SK-N-SH treated with all-trans-retinoic acid at 6 μM for 48 hours (cell line): ENCODE data around the gene SUSD5.

Experiments used
- ATAC-seq: fragments of 200-7000 bp; cut with Tn5 transposase; 3 replicates; pipeline ENCODE4 v1.9.1; 2020; ENCODE audit warnings: mild to moderate bottlenecking, moderate library complexity
- ARNTL ChIP-seq: fragments of 450-650 bp; formaldehyde crosslinking; IDR thresholded peaks from 2 replicates; pipeline ENCODE4 v1.5.0; 2020; ENCODE audit warnings: low read depth, mild to moderate bottlenecking, moderate library complexity, borderline replicate concordance
- BACH2 ChIP-seq: fragments of 250-450 bp; sonication (Bioruptor Pico); IDR thresholded peaks from 2 replicates; pipeline ENCODE4 v1.9.0; 2021; ENCODE audit warnings: mild to moderate bottlenecking, borderline replicate concordance
- CREB5 ChIP-seq: fragments of 250-450 bp; sonication (Bioruptor Pico); IDR thresholded peaks from 2 replicates; pipeline ENCODE4 v1.5.1; 2020; ENCODE audit warnings: low read depth, mild to moderate bottlenecking, moderate library complexity
- CSDC2 ChIP-seq: fragments of 250-450 bp; sonication (Bioruptor Pico); IDR thresholded peaks from 2 replicates; pipeline ENCODE4 v1.5.0; 2020; ENCODE audit warnings: mild to moderate bottlenecking, moderate library complexity
- CSRNP3 ChIP-seq: fragments of 250-450 bp; sonication (Bioruptor Pico); IDR thresholded peaks from 2 replicates; pipeline ENCODE4 v1.5.1; 2021; ENCODE audit warnings: mild to moderate bottlenecking, moderate library complexity
- ESRRG ChIP-seq: fragments of 250-450 bp; sonication (Bioruptor Pico); IDR thresholded peaks from 2 replicates; pipeline ENCODE4 v1.6.1; 2021; ENCODE audit warnings: mild to moderate bottlenecking
- GLIS3 ChIP-seq: fragments of 250-450 bp; sonication (Bioruptor Pico); IDR thresholded peaks from 2 replicates; pipeline ENCODE4 v1.5.0; 2020; ENCODE audit warnings: mild to moderate bottlenecking, moderate library complexity
- ISL1 ChIP-seq: fragments of 250-450 bp; sonication (Bioruptor Pico); IDR thresholded peaks from 2 replicates; pipeline ENCODE4 v2.1.2; 2022; ENCODE audit warnings: mild to moderate bottlenecking, moderate library complexity
- OSR1 ChIP-seq: fragments of 250-450 bp; sonication (Bioruptor Pico); IDR thresholded peaks from 2 replicates; pipeline ENCODE4 v1.8.0; 2022; ENCODE audit warnings: moderate library complexity, mild to moderate bottlenecking, inconsistent platforms
- PATZ1 ChIP-seq: fragments of 250-450 bp; sonication (Bioruptor Pico); IDR thresholded peaks from 2 replicates; pipeline ENCODE4 v1.8.0; 2020; ENCODE audit warnings: mild to moderate bottlenecking, moderate library complexity, borderline replicate concordance
- POU6F1 ChIP-seq: fragments of 250-450 bp; sonication (Bioruptor Pico); IDR thresholded peaks from 2 replicates; pipeline ENCODE4 v1.8.0; 2021; ENCODE audit warnings: low read depth, mild to moderate bottlenecking, moderate library complexity, borderline replicate concordance
- PPARA ChIP-seq: fragments of 250-450 bp; sonication (Bioruptor Pico); IDR thresholded peaks from 2 replicates; pipeline ENCODE4 v1.5.0; 2020; ENCODE audit warnings: mild to moderate bottlenecking, borderline replicate concordance
- RARB ChIP-seq: fragments of 250-450 bp; sonication (Bioruptor Pico); IDR thresholded peaks from 2 replicates; pipeline ENCODE4 v1.8.0; 2021; ENCODE audit warnings: mild to moderate bottlenecking, moderate library complexity
- SNAI2 ChIP-seq: fragments of 250-450 bp; sonication (Bioruptor Pico); IDR thresholded peaks from 2 replicates; pipeline ENCODE4 v1.5.0; 2020; ENCODE audit warnings: mild to moderate bottlenecking, moderate library complexity
- TCF4 ChIP-seq: fragments of 250-450 bp; sonication (Bioruptor Pico); IDR thresholded peaks from 2 replicates; pipeline ENCODE4 v1.8.0; 2021; ENCODE audit warnings: mild to moderate bottlenecking, moderate library complexity, borderline replicate concordance
- TOX ChIP-seq: fragments of 250-450 bp; sonication (Bioruptor Pico); IDR thresholded peaks from 2 replicates; pipeline ENCODE4 v1.8.0; 2021; ENCODE audit warnings: mild to moderate bottlenecking, moderate library complexity, borderline replicate concordance
- TSHZ2 ChIP-seq: fragments of 250-450 bp; sonication (Bioruptor Pico); IDR thresholded peaks from 2 replicates; pipeline ENCODE4 v1.5.0; 2020; ENCODE audit warnings: mild to moderate bottlenecking, moderate library complexity
- ZC3H10 ChIP-seq: fragments of 250-450 bp; sonication (Bioruptor Pico); IDR thresholded peaks from 2 replicates; pipeline ENCODE4 v1.5.1; 2021; ENCODE audit warnings: mild to moderate bottlenecking, moderate library complexity
- ZFP3 ChIP-seq: fragments of 250-450 bp; sonication (Bioruptor Pico); IDR thresholded peaks from 2 replicates; pipeline ENCODE4 v1.5.0; 2020; ENCODE audit warnings: mild to moderate bottlenecking, moderate library complexity
- ZFP30 ChIP-seq: fragments of 450-650 bp; formaldehyde crosslinking; IDR thresholded peaks from 2 replicates; pipeline ENCODE4 v1.5.0; 2022; ENCODE audit warnings: mild to moderate bottlenecking, moderate library complexity
- ZNF565 ChIP-seq: fragments of 450-650 bp; formaldehyde crosslinking; conservative IDR thresholded peaks from 2 replicates; pipeline ENCODE4 v1.5.0; 2020; ENCODE audit warnings: low read depth, mild to moderate bottlenecking, moderate library complexity
- ZNF70 ChIP-seq: fragments of 450-650 bp; formaldehyde crosslinking; IDR thresholded peaks from 2 replicates; pipeline ENCODE4 v1.5.0; 2020; ENCODE audit warnings: mild to moderate bottlenecking, moderate library complexity
- ZNF8 ChIP-seq: fragments of 450-650 bp; formaldehyde crosslinking; IDR thresholded peaks from 2 replicates; pipeline ENCODE4 v1.5.0; 2020; ENCODE audit warnings: mild to moderate bottlenecking, moderate library complexity

SUSD5 gene

GRCh38 chr3:33173103-33173502, 45.5 kb downstream of the SUSD5 start:
- TF ChIP-seq ZFP3 (CRISPR knock-in tag) (no peak), CSDC2 (CRISPR knock-in tag) (no peak), PATZ1 (CRISPR knock-in tag) (no peak)

GRCh38 chr3:33171580-33171979, 47.0 kb downstream of the SUSD5 start:
- no peak for TF ChIP-seq ZC3H10 (CRISPR knock-in tag)
- TF ChIP-seq ZNF8 (CRISPR knock-in tag), result no peak
- TF ChIP-seq TOX, result no peak
- TF ChIP-seq POU6F1 (CRISPR knock-in tag), result no peak
- TF ChIP-seq TSHZ2 (CRISPR knock-in tag), result no peak
- no peak for TF ChIP-seq ISL1
- TF ChIP-seq OSR1 (CRISPR knock-in tag), result no peak
- TF ChIP-seq CREB5 (CRISPR knock-in tag), result no peak
- no peak for TF ChIP-seq GLIS3
- TF ChIP-seq TCF4 (CRISPR knock-in tag), result no peak
- TF ChIP-seq CSRNP3 (CRISPR knock-in tag), result no peak
- no peak for TF ChIP-seq ZFP3 (CRISPR knock-in tag)
- TF ChIP-seq ZNF70, result no peak
- no peak for TF ChIP-seq SNAI2 (CRISPR knock-in tag)
- TF ChIP-seq ARNTL (CRISPR knock-in tag), result no peak
- no peak for TF ChIP-seq ZFP30 (CRISPR knock-in tag)
- TF ChIP-seq, all 23 proteins: peak for 0
- ATAC-seq, result no peak

More at GRCh38 chr3:33173103-33173502, 45.5 kb downstream of the SUSD5 start:
- ATAC-seq, result no peak

- TF ChIP-seq ZNF565 (CRISPR knock-in tag) (no peak), ZFP30 (CRISPR knock-in tag) (no peak), RARB (CRISPR knock-in tag) (no peak), ARNTL (CRISPR knock-in tag) (no peak), ISL1 (no peak), BACH2 (CRISPR knock-in tag) (no peak), CSRNP3 (CRISPR knock-in tag) (no peak), CSDC2 (CRISPR knock-in tag) (no peak), ZNF70 (no peak), PPARA (CRISPR knock-in tag) (no peak), ZNF8 (CRISPR knock-in tag) (no peak), SNAI2 (CRISPR knock-in tag) (no peak), ESRRG (no peak), ZFP3 (CRISPR knock-in tag) (no peak), GLIS3 (no peak), POU6F1 (CRISPR knock-in tag) (no peak), TCF4 (CRISPR knock-in tag) (no peak), ZC3H10 (CRISPR knock-in tag) (no peak), OSR1 (CRISPR knock-in tag) (no peak)
- no peak for ATAC-seq
Measured at GRCh38 chr3:33170531-33170930, 48.1 kb downstream of the SUSD5 start.
